H4 (cell line): ENCODE data around the gene HHEX. TPM values are rescaled to one million over a fixed set of nuclear protein-coding genes. Genes with fewer than 3 reads are reported as not detected.
"Not testable (repeated sequence)": the region's sequence is repeated elsewhere in the genome, so short reads cannot be mapped to it uniquely, and the experiment has no call there.

Experiments
- DNase-seq: peaks from one replicate; pipeline ENCODE4 v3.0.0-alpha.2; 2015; ENCODE audit warnings: low spot score
- total RNA-seq: library from RNA; depleted of rRNA; stranded (reverse); fragments of >200 nt; shearing (Covaris generic); gene quantifications from 2 replicates; pipeline ENCODE4 v1.2.3, GENCODE V29; 2014; rRNA removed

Gene HHEX
- total RNA-seq = not detected in 2 replicates

- no peak for DNase-seq
These were observed at the start of gene HHEX for GRCh38 chr10:92689663-92690210. TSS of gene HHEX (plus strand) at chr10:92689955. CDS start at chr10:92689987, 32 bp downstream.

GRCh38 chr10:92640107-92640506 lies 49.6 kb upstream of the HHEX start:
- DNase-seq = no peak

GRCh38 chr10:92641492-92641891 lies 48.3 kb upstream of the HHEX start:
- no peak for DNase-seq

GRCh38 chr10:92644921-92645320 lies 44.8 kb upstream of the HHEX start:
- no peak for DNase-seq

- not testable (repeated sequence) for DNase-seq
These were observed 38.9 kb upstream of the HHEX start for GRCh38 chr10:92650864-92651263.

- no peak for DNase-seq
These were observed 34.3 kb upstream of the HHEX start for GRCh38 chr10:92655426-92655825.

GRCh38 chr10:92656266-92656961 lies 33.3 kb upstream of the HHEX start:
- DNase-seq = no peak

- peak; percentile 14 for DNase-seq
These were observed 32.7 kb upstream of the HHEX start for GRCh38 chr10:92657024-92657423.

- DNase-seq = no peak
These were observed 26.9 kb upstream of the HHEX start for GRCh38 chr10:92662848-92663247.

- no peak for DNase-seq
These were observed 25.4 kb upstream of the HHEX start for GRCh38 chr10:92664322-92664721.

GRCh38 chr10:92667078-92667477 lies 22.7 kb upstream of the HHEX start:
- DNase-seq = no peak

- no peak for DNase-seq
These were observed 12.0 kb upstream of the HHEX start for GRCh38 chr10:92677708-92678107.

GRCh38 chr10:92678206-92678605 lies 11.5 kb upstream of the HHEX start:
- DNase-seq = no peak

GRCh38 chr10:92681306-92681834 lies 8.4 kb upstream of the HHEX start:
- no peak for DNase-seq

GRCh38 chr10:92688573-92688926 lies 1.2 kb upstream of the HHEX start:
- DNase-seq = no peak

- no peak for DNase-seq
These were observed 660 bp upstream of the HHEX start for GRCh38 chr10:92688927-92689662.

GRCh38 chr10:92690211-92690914 lies 608 bp downstream of the HHEX start:
- DNase-seq = no peak

GRCh38 chr10:92690915-92691590 lies 1.3 kb downstream of the HHEX start:
- no peak for DNase-seq

GRCh38 chr10:92691591-92692079 lies 1.9 kb downstream of the HHEX start:
- no peak for DNase-seq

GRCh38 chr10:92692080-92692671 lies 2.4 kb downstream of the HHEX start:
- no peak for DNase-seq
